K562 (cell line): ENCODE measurements around the gene MYO18A. TPM values are rescaled to one million over a fixed set of nuclear protein-coding genes. Genes with fewer than 3 reads are reported as not detected.

Experiments used
- ATAC-seq: fragments of 200-7000 bp; cut with Tn5 transposase; 3 replicates; pipeline ENCODE4 v1.9.1; 2020; ENCODE audit warnings: moderate library complexity
- BruUV-seq: library from RNA; stranded (reverse); fragments of 400-500 nt; replicated peaks from 2 replicates; lab custom pipeline; 2021; lab: Mats Ljungman, UMichigan
- CTCF ChIA-PET: fragments of 300-600 bp; formaldehyde crosslinking; extraction: SDS; loops from one replicate; lab custom pipeline; 2021; ENCODE audit warnings: low intra/inter-chr PET ratio; lab: Yijun Ruan, JAX
- POLR2A ChIA-PET: fragments of 300-600, 350-650 bp; sonication (Branson Sonifier 250); formaldehyde crosslinking; extraction: SDS; loops from one replicate; lab custom pipeline; 2021; ENCODE audit warnings: antibody characterized with exemption, inconsistent platforms; lab: Yijun Ruan, JAX
- DNase-seq, 4 experiments: peaks; one replicate each; pipeline versions ENCODE4 v3.0.0 to v3.0.0-alpha.2; 2011 to 2018; ENCODE audit warnings: low spot score in 3 of 4, mixed read lengths in 3 of 4; ENCODE audit errors: extremely low read depth in 1 of 4
- FAIRE-seq: peaks from 2 replicates; lab custom pipeline; 2011; peaks lifted over from hg19 to GRCh38; lab: Jason Lieb, UNC
- H2AFZ ChIP-seq: 2 replicates; pipeline ENCODE4 v1.6.0; 2011; ENCODE audit warnings: low read depth, low read length, control low read depth, inconsistent platforms
- H3K27ac ChIP-seq: fragments of 200-600 bp; 3 replicates; pipeline ENCODE4 v1.8.0; 2011; ENCODE audit warnings: low read depth, mild to moderate bottlenecking, control low read depth, inconsistent platforms, low read length, moderate library complexity, mixed read lengths; ENCODE audit errors: extremely low read depth
- H3K27me3 ChIP-seq, 2 experiments: fragments of 300-600 bp in 1 of 2; 2 replicates in 1 of 2; 3 replicates in 1 of 2; pipeline versions ENCODE4 v1.6.0 to v1.8.0; 2011; ENCODE audit warnings: inconsistent platforms in 2 of 2, low read length in 2 of 2, mild to moderate bottlenecking in 1 of 2, mixed read lengths in 1 of 2, moderate library complexity in 1 of 2; ENCODE audit not compliant: control insufficient read depth in 2 of 2, insufficient read depth in 2 of 2
- H3K36me3 ChIP-seq: fragments of 300-600 bp; 3 replicates; pipeline ENCODE4 v1.8.0; 2011; ENCODE audit warnings: mild to moderate bottlenecking, low read length, inconsistent platforms; ENCODE audit not compliant: control insufficient read depth, insufficient read depth
- H3K4me1 ChIP-seq, 2 experiments: fragments of 200-600 bp in 1 of 2; replicated peaks in 1 of 2; 2 replicates in 1 of 2; 3 replicates in 1 of 2; pipeline versions ENCODE4 v1.5.1 to v1.8.0; 2011; ENCODE audit warnings: inconsistent platforms in 2 of 2, low read length in 2 of 2, mild to moderate bottlenecking in 1 of 2, mixed read lengths in 1 of 2, moderate library complexity in 1 of 2; ENCODE audit not compliant: control insufficient read depth in 2 of 2, insufficient read depth in 2 of 2
- H3K4me2 ChIP-seq: 2 replicates; pipeline ENCODE4 v1.6.1; 2011; ENCODE audit warnings: low read length, control low read depth, inconsistent platforms, mixed read lengths; ENCODE audit not compliant: insufficient read depth
- H3K4me3 ChIP-seq: fragments of 200-600 bp; sonication (generic), shearing (Covaris generic); 2 replicates; pipeline ENCODE4 v1.5.1; 2016; ENCODE audit warnings: control low read depth, inconsistent platforms
- H3K79me2 ChIP-seq: fragments of 200-600 bp; 3 replicates; pipeline ENCODE4 v1.8.0; 2011; ENCODE audit warnings: low read length, inconsistent platforms; ENCODE audit not compliant: control insufficient read depth, insufficient read depth
- H3K9ac ChIP-seq, 2 experiments: 2 replicates each; pipeline versions ENCODE4 v1.6.0 to v1.6.1; 2011; ENCODE audit warnings: low read depth in 2 of 2, low read length in 2 of 2, control low read depth in 1 of 2, inconsistent platforms in 1 of 2, mild to moderate bottlenecking in 1 of 2, mixed read lengths in 1 of 2; ENCODE audit not compliant: insufficient read depth in 1 of 2
- H3K9me1 ChIP-seq: one replicate; pipeline ENCODE4 v1.6.0; 2011; ENCODE audit warnings: inconsistent platforms, mild to moderate bottlenecking, low read length, moderate library complexity; ENCODE audit not compliant: control insufficient read depth, insufficient read depth
- H3K9me3 ChIP-seq: replicated peaks from 2 replicates; pipeline ENCODE4 v1.5.1; 2011; ENCODE audit warnings: low read depth, low read length, inconsistent platforms; ENCODE audit not compliant: control insufficient read depth, insufficient read depth
- H4K20me1 ChIP-seq: replicated peaks from 2 replicates; pipeline ENCODE4 v1.6.1; 2011; ENCODE audit warnings: low read length, inconsistent platforms, mixed read lengths; ENCODE audit not compliant: control insufficient read depth, insufficient read depth
- ARID1B ChIP-seq: fragments of 450-650 bp; IDR thresholded peaks from 2 replicates; pipeline ENCODE4 v1.6.1; 2016; ENCODE audit warnings: antibody characterized with exemption, mild to moderate bottlenecking, inconsistent platforms
- ATF7 ChIP-seq: fragments of 450-650 bp; IDR thresholded peaks from 2 replicates; pipeline ENCODE4 v1.7.1; 2014; ENCODE audit warnings: mild to moderate bottlenecking, moderate library complexity
- DNMT1 ChIP-seq: fragments of 450-650 bp; IDR thresholded peaks from 2 replicates; pipeline ENCODE4 v1.6.1; 2016; ENCODE audit warnings: antibody characterized with exemption, mild to moderate bottlenecking
- KLF10 ChIP-seq: fragments of 250-450 bp; sonication (Bioruptor Pico); IDR thresholded peaks from 2 replicates; pipeline ENCODE4 v1.6.1; 2021; ENCODE audit warnings: matching md5 sums
- MAZ ChIP-seq, 2 experiments: fragments of 450-650 bp in 1 of 2; sonication (generic) in 1 of 2; formaldehyde crosslinking; IDR thresholded peaks in 1 of 2; conservative IDR thresholded peaks in 1 of 2; 2 replicates each; pipeline versions ENCODE4 v1.4.0 to v1.5.0; 2020; ENCODE audit warnings: mild to moderate bottlenecking in 1 of 2, missing genetic modification reagents in 1 of 2
- NR2C2 ChIP-seq, 2 experiments: fragments of 200-800 bp in 1 of 2; sonication (Bioruptor generic) in 1 of 2; sonication (generic) in 1 of 2; formaldehyde crosslinking in 1 of 2; IDR thresholded peaks; 2 replicates each; pipeline versions ENCODE4 v1.6.1 to v1.8.0; 2016 to 2022; ENCODE audit warnings: mild to moderate bottlenecking in 1 of 2, missing compliant biosample characterization in 1 of 2, missing genetic modification characterization in 1 of 2, missing genetic modification reagents in 1 of 2
- POU5F1 ChIP-seq: fragments of 150-350 bp; IDR thresholded peaks from 2 replicates; pipeline ENCODE4 v1.6.1; 2014; ENCODE audit warnings: borderline replicate concordance, low read length, low read depth, mild to moderate bottlenecking; ENCODE audit not compliant: partially characterized antibody
- RBM34 ChIP-seq: fragments of 200-400 bp; formaldehyde crosslinking; IDR thresholded peaks from 2 replicates; pipeline ENCODE4 v1.6.1; 2018; ENCODE audit warnings: low read length, borderline replicate concordance; ENCODE audit not compliant: insufficient read depth
- SPI1 ChIP-seq: IDR thresholded peaks from 2 replicates; pipeline ENCODE4 v1.6.1; 2011; ENCODE audit warnings: low read depth, low read length, control low read depth, borderline replicate concordance
- ZFPM2 ChIP-seq: fragments of 250-450 bp; sonication (Bioruptor Pico); IDR thresholded peaks from 2 replicates; pipeline ENCODE4 v1.5.1; 2022; ENCODE audit warnings: mild to moderate bottlenecking
- ZNF175 ChIP-seq: fragments of 200-800 bp; sonication (Bioruptor generic); IDR thresholded peaks from 2 replicates; pipeline ENCODE4 v1.6.1; 2016; ENCODE audit warnings: low read depth, mild to moderate bottlenecking, missing genetic modification characterization, missing compliant biosample characterization
- ZNF23 ChIP-seq: fragments of 250-450 bp; sonication (Bioruptor Pico); IDR thresholded peaks from 2 replicates; pipeline ENCODE4 v1.4.0; 2020; ENCODE audit warnings: mild to moderate bottlenecking
- ZNF311 ChIP-seq: fragments of 250-450 bp; sonication (Bioruptor Pico); IDR thresholded peaks from 2 replicates; pipeline ENCODE4 v1.4.0; 2020; ENCODE audit warnings: mild to moderate bottlenecking, moderate library complexity
- ZNF695 ChIP-seq: fragments of 450-650 bp; formaldehyde crosslinking; IDR thresholded peaks from 2 replicates; pipeline ENCODE4 v1.4.0; 2020; ENCODE audit warnings: mild to moderate bottlenecking, moderate library complexity
- WGBS: fragments of 100-300 bp; shearing (Covaris generic); methylation state at CpG from one replicate; pipeline ENCODE4 v1.1.6; 2016; ENCODE audit warnings: low coverage, mixed read lengths; ENCODE audit not compliant: insufficient coverage; ENCODE audit errors: missing lambda C conversion rate; 5-methylcytosine and 5-hydroxymethylcytosine counted together
- in situ Hi-C: fragments of 300-500 bp; cut with MboI; formaldehyde crosslinking; loops from 4 replicates; pipeline ENCODE4 v1.15.0; 2018; ENCODE audit warnings: inconsistent platforms, mixed read lengths
- intact Hi-C: fragments of 100-400 bp; cut with micrococcal nuclease; formaldehyde crosslinking; loops from 2 replicates; pipeline ENCODE4 v1.14.2; 2022
- polyA plus RNA-seq, 8 experiments: library from polyadenylated mRNA; depleted of rRNA in 4 of 8; stranded (reverse) in 5 of 8; unstranded in 3 of 8; fragments of >200 nt; fragmentation: Nextera tagmentation in 2 of 8; fragmentation: Illumina TruSeq in 1 of 8; extraction: Ambion mirVana in 2 of 8; extraction: Trizol in 1 of 8; gene quantifications; 2 replicates each; pipeline versions ENCODE4 v1.2.1 to v1.2.3, GENCODE V29; 2011 to 2014; ENCODE audit warnings: inconsistent platforms in 1 of 8, missing spikeins in 1 of 8
- total RNA-seq, 7 experiments: library from RNA; depleted of rRNA in 6 of 7; stranded (reverse); fragments of >200 nt in 6 of 7; fragmentation: Illumina TruSeq in 2 of 7; extraction: Trizol in 2 of 7; gene quantifications; 2 replicates each; pipeline versions ENCODE4 v1.2.1 to v1.2.3, GENCODE V29; 2011 to 2021; ENCODE audit warnings: low replicate concordance in 1 of 7
- TF ChIP-seq, protein P1 (sequence below), 2 experiments: IDR thresholded peaks; 2 replicates each; pipeline ENCODE4 v1.6.1; 2011; ENCODE audit warnings: borderline replicate concordance in 1 of 2, control low read depth in 1 of 2, low read depth in 1 of 2, low read length in 1 of 2, mild to moderate bottlenecking in 1 of 2, mixed read lengths in 1 of 2, moderate library complexity in 1 of 2; ENCODE audit not compliant: insufficient read depth in 1 of 2, insufficient read length in 1 of 2, poor library complexity in 1 of 2, severe bottlenecking in 1 of 2; ENCODE audit errors: extremely low read depth in 1 of 2
- TF ChIP-seq, protein P2 (sequence below): IDR thresholded peaks from 2 replicates; pipeline ENCODE4 v1.6.1; 2011; ENCODE audit warnings: borderline replicate concordance, low read depth, mild to moderate bottlenecking, moderate library complexity, low read length; ENCODE audit not compliant: insufficient read depth, poor library complexity, severe bottlenecking

The MYO18A gene
- total and polyA plus RNA-seq, 9 of the 15 experiments (the other 6 are each of a cell fraction or from before 2014, with no cell fraction given), result 2.5 to 65.4 (median 17.1) TPM

DNA sequence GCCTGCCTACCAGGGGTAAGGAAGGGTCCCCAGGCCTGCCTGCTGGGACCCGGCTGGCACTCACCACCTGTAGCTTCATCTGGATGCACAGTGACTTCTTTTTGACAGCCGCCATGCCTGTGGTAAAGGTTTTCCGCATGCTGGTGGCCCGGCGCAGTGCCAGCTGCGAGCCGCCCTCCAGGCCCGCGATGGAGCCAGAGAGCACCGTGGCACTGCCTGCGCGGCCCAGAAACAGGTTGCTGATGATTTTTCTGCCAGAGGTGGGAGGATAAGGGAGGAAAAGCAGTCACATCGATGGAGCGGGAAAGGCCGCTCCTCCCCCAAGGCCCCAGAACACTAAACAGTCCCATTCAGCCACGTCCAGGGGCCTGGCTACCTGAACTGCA is 69.8 kb downstream of the MYO18A start:
- 97% methylated on average over 16 of the region's 16 CpGs for WGBS
- Histone ChIP-seq H3K9ac (no peak overlapping the region; a peak in 1 of 4 replicates), H4K20me1 (no peaks in the 10 kb centered on the region; the same call in 1 of the 2 replicates), H3K9me1 (no peaks in the 10 kb centered on the region), H3K9me3 (no peaks in the 10 kb centered on the region), H3K36me3 (peaks cover 91% of the 10 kb centered on the region; the same call in 2 of the 3 replicates), H3K4me1 (peaks cover 0 to 18% of the 10 kb centered on the region in 2 experiments; a peak in 2 of 5 replicates), H3K27ac (no peak overlapping the region), H3K27me3 (no peaks in the 10 kb centered on the region), H2AFZ (no peak overlapping the region), H3K79me2 (no peaks in the 10 kb centered on the region), H3K4me3 (no peak overlapping the region), H3K4me2 (no peak overlapping the region)
- CTCF ChIA-PET, result no interaction called here
- in situ Hi-C loops (no loop called here), intact Hi-C loops (loop anchor here (10.0 kb wide), 1 partner anchor 386 kb away; the partner anchor contains the start of genes NEK8 and TLCD1)
- DNase-seq (no peak), ATAC-seq (no peak), FAIRE-seq (no peak)
- no TSS peak for BruUV-seq
- TF ChIP-seq ZNF311 (no peak), DNMT1 (no peak), ZNF175 (CRISPR knock-in tag) (no peak), SPI1 (no peak), ZNF23 (CRISPR knock-in tag) (no peak), ARID1B (no peak), ZFPM2 (CRISPR knock-in tag) (no peak), MAZ (CRISPR knock-in tag; conservative IDR thresholded peaks at IDR 0.05 in 1 of 2, IDR thresholded peaks at IDR 0.05 in 1 of 2) (no peak), RBM34 (no peak), NR2C2 (CRISPR knock-in tag; IDR thresholded peaks at IDR 0.05) (no peak), NR2C2 (tag; IDR thresholded peaks at IDR 0.05) (no peak), KLF10 (CRISPR knock-in tag) (no peak), ATF7 (no peak), POU5F1 (no peak), ZNF695 (no peak)
- TF ChIP-seq, protein P1, sequence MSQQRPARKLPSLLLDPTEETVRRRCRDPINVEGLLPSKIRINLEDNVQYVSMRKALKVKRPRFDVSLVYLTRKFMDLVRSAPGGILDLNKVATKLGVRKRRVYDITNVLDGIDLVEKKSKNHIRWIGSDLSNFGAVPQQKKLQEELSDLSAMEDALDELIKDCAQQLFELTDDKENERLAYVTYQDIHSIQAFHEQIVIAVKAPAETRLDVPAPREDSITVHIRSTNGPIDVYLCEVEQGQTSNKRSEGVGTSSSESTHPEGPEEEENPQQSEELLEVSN (IDR thresholded peaks at IDR 0.05; ENCODE audit: borderline replicate concordance in 1 of 2, extremely low read depth in 1 of 2, insufficient read depth in 1 of 2, insufficient read length in 1 of 2, low read depth in 1 of 2, low read length in 1 of 2, poor library complexity in 1 of 2, severe bottlenecking in 1 of 2), result no peak
- TF ChIP-seq, protein P2, sequence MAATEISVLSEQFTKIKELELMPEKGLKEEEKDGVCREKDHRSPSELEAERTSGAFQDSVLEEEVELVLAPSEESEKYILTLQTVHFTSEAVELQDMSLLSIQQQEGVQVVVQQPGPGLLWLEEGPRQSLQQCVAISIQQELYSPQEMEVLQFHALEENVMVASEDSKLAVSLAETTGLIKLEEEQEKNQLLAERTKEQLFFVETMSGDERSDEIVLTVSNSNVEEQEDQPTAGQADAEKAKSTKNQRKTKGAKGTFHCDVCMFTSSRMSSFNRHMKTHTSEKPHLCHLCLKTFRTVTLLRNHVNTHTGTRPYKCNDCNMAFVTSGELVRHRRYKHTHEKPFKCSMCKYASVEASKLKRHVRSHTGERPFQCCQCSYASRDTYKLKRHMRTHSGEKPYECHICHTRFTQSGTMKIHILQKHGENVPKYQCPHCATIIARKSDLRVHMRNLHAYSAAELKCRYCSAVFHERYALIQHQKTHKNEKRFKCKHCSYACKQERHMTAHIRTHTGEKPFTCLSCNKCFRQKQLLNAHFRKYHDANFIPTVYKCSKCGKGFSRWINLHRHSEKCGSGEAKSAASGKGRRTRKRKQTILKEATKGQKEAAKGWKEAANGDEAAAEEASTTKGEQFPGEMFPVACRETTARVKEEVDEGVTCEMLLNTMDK, result no peak
- POLR2A ChIA-PET, result interaction anchor here (0.7 to 3.1 kb wide), 4 partner anchors 10 to 145 kb away, joined by 3 to 14 read pairs (median 4); no protein-coding TSS in a partner anchor
